Measurements from ENCODE around the gene OR13J1.
"Not testable (repeated sequence)": the region's sequence is repeated elsewhere in the genome, so short reads cannot be mapped to it uniquely, and the experiment has no call there.

Gene OR13J1

DNA sequence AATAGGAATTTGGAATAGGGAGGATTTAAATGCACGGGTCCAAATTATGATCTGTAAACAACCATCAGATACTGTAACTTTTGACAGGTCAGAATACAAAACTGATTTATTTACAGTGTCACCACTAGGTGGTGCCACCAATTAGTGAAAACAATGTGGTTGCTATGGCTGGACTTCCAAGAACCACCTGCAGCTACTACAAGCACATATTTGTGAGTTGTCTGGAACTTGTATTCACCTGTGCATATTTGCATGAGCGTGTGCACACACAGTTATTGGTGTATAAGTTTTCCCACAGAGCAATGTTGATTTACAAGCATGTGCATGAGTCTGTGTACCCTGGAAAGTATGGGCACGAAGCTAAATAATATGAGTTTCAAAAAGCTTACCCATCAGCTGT lies 32.8 kb upstream of the OR13J1 start:
- no peak for DNase-seq

DNA sequence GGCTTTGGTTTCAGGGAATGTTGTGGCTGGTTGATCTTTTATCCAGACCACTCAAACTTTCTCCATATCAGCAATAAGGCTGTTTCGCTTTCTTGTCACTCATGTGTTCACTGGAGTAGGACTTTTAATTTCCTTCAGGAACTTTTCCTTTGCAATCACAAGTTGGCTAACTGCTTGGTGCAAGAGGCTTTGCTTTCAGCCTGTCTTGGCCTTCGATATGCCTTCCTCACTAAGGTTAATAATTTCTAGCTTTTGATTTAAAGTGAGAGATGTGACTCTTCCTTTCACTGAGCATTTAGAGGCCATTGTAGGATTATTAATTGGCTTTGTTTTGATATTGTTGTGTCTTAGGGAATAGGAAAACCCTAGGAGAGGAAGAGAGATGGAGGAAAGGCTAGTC lies 28.8 kb upstream of the OR13J1 start:
- no peak for DNase-seq

DNA sequence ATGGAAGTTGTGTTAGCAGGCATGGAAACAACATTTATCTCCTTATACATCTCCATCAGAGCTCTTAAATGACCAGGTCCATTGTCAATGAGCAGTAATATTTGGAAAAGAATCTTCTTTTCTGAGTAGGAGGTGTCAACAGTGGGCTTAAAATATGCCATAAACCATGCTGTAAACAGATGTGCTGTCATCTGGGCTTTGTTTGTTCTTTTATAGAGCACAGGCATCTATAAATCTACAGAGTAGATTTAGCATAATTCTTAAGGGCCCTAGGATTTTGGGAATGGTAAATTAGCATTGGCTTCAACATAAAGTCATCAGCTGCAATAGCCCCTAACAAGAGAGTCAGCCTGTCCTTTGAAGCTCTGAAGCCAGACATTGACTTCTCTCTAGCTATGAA lies 28.1 kb upstream of the OR13J1 start:
- DNase-seq = no peak

DNA sequence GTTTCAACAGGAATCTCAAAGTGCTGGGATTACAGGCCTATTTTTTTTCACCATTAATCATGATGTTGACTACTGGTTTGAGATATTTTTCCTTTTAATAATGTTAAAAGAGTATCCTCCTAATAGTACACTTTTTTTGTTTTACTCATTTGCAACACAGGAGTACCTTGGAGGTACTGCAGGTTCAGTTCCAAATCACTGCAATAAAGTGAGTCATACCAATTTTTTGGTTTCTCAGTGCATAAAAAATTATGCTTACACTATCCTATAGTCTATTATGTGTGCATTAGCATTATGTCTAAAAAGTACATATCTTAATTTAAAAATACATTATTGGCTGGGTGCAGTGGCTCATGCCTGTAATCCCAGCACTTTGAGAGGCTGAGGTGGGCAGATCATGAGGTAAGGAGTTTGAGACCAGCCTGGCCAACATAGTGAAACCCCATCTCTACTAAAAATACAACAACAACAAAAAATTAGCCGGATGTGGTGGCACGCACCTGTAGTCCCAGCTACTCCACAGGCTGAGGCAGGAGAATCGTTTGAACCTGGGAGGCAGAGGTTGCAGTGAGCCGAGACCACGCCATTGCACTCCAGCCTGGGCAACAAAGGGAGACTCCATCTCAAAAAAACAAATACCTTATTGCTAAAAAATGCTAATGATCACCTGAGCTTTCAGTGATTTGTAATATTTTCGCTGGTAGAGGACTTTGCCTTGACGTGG lies 27.3 kb upstream of the OR13J1 start:
- DNase-seq = not testable (repeated sequence)

DNA sequence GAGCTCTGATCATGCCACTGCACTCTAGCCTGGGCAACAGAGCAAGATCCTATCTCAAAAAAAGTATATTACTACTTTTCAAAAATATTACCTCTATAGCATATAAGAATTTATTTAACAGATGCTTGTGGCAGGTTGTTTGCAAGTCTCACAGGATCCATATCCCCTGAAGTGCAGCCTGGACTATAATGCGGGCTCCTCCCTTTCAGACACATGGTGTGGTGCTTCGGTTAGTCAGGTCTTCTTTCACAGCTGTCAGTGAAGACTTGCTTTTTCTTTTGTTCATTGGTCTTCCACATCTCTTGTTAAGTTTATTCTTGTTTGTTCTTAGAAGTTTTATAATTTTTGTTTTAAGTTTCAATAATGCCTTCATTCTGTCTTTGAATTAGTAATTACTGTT lies 26.4 kb upstream of the OR13J1 start:
- no peak for DNase-seq

DNA sequence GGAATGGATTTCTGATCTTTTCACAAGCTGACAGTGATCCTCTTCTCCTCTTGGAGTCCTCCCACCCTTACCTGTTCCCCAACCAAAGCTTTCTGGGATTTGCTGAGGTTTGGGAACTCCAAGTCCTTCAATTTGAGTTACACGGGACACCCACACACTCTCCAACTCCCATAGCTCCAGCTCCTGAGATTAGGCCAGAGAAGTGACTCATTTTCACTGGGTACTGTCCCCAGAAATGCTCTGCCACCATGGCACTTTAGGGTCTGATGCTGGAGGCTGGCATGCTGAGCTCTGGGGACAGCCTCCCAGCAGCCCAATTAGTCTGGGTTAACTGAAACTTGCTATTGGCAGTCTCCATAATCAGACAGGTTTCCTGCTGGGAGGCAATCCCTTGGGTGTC lies 21.9 kb upstream of the OR13J1 start:
- DNase-seq = no peak

DNA sequence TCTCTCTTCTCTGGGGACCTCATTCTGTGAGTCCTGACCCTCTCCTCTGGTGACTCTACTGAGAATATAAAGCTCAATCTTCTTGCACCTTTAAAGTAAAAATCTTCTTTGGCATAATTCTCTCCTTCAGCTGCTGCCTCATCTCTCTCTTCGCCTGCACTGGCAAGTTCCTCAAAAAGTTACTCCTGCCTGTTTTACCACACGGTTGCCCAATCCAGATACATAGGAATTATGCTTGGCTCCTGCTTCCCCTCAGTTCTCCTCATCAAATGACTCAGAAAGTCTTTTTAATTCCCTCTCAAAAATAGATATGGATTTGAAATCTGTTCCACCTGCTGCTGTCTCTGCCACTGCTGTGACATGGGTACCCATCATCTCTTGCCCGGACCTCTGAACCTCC lies 21.4 kb upstream of the OR13J1 start:
- DNase-seq = no peak

DNA sequence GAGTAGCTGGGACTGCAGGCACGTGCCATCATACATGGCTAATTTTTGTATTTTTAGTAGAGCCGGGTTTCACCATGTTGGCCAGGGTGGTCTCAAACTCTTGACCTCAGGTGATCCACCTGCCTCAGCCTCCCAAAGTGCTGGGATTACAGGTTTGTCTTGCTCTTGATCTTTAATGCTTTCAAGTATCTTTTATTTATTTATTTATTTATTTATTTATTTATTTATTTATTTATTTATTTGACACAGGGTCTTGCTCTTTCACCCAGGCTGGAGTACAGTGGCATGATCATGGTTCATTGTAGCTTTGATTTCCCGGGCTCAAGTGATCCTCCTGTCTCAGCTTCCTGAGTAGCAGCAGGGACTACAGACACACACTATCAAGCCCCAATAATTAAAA lies 14.7 kb upstream of the OR13J1 start:
- DNase-seq = not testable (repeated sequence)

DNA sequence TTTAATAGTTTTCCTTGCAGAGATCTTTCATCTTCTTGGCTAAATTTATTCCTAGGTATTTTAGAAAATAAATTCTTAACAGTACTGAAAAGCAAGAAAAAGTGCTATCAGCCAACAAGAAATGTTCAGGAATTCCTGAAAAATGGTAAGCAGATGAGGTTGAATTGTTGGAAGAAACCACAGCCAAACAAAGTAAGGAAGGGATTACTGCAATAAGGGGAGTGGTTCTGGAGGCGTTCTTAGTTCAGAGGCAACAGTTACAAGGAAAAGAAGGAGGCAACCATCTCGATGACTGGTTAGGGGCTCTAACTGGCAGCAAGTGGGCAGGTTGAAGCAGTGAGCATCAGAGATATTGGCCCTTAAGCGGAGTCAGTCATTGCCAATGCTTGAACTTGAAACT lies 12.8 kb upstream of the OR13J1 start:
- DNase-seq = no peak

DNA sequence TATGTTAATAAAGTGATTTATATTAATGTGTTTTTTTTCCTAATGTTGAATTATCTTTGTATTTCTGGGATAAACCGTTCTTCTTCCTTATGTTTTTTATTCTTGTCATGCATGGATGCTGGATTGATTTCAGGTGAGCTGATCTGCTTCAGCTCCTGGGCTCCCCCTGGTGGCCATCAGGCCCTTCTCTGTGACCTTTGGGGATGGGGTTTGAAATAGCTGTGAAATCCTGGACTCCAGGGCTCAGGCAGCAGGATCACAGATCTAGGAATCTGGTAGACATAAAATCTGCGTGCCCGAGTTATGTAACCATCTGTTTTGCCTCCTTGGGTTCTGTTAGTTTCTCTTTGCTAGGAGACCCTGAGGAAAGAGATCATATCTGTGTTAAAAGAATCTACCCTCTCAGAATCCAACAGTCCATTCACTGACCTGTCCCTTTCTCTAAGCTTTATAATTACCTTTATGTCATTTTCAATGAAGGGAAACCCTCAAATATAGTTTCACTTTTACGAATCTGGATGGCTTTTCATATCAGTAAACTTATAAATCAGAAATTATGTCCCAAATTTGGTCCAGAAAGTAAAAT lies 12.2 kb upstream of the OR13J1 start:
- DNase-seq = peak; percentile 31

DNA sequence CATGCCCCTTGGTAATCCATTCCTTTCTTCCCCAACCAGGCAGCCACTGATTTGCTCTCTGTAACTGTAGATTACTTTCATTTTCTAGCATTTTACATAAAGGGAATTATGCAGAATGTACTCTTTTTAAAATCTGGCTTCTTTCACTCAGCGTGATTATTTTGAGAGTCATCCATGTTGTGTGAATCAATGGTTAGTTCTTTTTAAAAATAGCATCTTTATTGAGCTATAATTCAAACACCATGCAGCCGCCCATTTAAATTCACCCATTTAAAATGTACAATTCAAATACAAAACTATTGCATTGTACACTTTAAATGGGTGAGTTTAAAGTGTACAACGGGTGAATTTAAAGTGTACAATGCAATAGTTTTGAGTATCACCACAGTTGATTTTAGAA lies 2.3 kb upstream of the OR13J1 start:
- DNase-seq = no peak

DNA sequence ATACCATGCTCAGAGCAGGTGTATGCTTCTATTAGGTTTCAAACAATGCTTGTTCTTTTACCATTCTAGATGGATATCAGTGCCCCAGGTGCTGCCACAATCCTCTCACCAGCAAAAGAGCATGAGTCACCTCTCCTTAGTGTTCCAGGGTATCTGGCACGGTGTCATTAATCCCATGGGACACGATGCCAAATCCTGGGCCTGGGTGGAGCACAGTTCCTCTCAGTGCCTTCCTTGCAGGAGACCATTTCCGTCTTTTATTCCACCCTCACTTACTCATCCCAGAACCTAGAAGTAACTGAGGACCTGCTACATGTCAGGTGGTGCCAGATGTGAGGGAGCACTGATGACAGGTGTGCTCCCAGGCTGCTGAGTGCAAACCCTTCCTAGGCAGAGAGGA lies 1.3 kb upstream of the OR13J1 start:
- no peak for DNase-seq

DNA sequence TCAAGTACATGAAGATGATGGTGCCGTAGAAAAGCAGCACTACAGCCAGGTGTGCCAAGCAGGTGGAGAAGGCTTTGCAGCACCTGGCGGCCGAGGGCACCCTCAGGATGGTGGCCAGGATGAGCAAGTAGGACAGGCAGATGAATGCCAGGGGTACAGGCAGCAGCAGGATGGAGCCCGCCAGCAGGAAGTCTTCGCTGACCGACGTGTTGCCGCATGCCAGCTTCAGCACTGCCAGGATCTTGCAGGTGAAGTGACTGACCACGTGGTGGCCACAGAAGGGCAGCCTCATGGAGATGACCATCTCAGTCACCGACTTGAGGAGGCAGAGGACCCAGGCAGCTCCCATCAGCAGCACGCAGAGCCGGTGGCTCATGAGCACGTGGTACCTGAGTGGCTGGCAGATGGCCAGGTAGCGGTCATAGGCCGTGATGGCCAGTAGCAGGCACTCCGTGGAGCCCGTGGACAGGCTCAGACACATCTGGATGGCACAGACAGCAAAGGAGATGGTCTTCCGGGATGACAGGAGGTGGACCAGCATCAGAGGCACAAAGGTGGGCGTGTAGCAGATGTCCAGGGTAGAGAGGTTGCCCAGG lies 482 bp downstream of the OR13J1 start:
- DNase-seq = no peak

DNA sequence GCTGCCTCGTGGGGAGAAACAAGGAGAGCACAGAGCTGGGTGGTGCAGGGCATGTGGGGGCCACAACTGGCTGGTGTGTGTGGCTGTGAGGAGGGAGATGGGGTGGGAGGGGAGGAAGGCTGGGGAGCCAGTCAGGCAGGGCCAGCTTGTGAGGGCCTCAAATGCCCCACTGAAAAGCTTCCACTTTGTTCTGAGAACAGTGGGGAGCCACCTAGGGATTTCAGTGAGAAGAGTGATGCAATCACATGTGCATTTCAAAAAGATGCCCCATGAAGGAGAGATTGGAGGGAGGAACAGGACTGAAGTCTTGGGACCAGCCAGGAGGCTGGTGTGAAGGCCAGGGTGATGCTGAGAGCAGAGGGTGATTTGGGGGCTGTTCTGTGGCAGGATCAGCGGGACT lies 1.3 kb downstream of the OR13J1 start:
- no peak for DNase-seq

DNA sequence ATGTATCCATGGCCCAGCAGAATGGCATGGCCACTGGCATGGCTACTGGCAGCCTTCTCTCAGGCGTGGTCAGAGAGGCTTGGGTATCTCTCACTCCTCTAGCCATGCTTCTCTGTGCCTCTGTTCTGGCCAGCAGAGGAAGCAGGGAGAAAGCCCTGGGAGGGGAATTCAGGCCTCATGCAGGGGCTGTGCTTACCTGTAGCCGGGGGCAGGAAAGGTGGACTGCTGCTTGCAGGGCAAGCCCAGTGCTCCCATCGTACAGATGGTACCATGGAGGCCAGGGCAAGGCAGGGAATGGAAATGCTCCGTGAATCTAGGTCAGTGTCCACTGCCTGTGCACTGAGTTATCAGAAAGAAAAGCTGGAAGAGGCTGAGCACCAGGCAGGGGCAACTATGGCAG lies 2.7 kb downstream of the OR13J1 start:
- DNase-seq = no peak

DNA sequence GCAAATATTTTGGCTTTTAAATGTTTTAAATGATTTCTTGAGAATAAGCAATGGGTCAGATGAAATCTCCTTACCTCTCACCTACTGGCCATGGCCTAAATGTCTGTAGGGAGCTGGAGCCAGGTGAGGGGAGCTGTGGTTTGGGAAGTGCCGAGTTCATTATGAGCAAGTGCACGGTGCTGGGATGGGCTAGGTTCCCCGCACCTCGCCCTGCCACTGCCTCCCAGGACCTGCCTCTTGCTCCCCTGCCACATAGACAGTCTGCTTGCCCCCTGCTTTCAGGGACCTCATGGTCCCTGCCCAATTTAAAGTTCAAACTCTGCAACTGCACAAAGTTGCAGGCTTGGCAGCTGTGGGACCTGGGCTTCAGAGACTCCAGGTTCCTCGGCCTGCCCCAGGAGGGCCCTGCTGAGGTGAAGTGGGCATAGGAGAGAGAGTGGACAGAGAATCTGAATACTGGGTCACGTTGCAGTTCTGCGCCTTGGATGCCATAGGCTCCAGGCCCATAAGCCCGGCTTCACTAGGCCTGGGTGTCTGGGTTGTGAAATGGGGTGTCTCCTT lies 5.4 kb downstream of the OR13J1 start:
- no peak for DNase-seq

DNA sequence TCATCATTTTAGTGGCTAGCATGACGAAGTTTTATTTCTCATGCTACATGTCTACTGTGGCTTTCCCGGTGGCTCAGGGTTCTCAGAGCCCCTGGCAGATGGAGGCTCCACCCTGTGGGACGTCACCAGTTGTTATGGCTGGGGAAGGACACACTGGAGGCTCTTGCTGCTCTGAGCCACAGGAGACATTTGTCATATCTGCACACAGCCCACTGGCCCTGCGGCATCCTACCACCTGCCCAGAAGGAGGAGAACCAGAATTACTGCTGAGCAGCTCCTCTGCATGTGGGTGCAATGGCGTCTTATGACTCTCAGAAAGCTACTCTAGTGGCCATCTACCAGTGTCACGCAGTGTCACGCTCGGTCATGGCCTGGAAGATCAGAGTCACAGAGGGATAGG lies 6.6 kb downstream of the OR13J1 start:
- no peak for DNase-seq

DNA sequence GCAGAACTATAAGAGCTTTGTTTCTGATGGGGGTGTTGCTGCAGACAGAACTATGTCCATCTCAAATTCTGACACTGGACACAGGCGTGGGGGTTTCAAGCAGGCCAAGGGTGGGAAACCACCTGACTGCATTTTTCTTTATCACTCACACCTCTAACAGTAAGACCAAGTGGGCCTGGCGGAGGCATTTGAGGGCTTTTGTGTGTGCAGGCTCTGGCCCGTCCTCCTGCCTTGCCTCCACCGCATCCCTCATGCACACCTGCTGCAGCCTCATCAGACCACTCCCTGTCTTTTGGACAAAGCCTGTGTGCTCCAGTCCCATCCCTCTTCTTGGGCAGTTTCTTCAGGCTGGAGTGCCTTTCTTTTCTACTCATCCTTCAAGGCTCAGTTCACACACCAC lies 7.9 kb downstream of the OR13J1 start:
- DNase-seq = no peak

DNA sequence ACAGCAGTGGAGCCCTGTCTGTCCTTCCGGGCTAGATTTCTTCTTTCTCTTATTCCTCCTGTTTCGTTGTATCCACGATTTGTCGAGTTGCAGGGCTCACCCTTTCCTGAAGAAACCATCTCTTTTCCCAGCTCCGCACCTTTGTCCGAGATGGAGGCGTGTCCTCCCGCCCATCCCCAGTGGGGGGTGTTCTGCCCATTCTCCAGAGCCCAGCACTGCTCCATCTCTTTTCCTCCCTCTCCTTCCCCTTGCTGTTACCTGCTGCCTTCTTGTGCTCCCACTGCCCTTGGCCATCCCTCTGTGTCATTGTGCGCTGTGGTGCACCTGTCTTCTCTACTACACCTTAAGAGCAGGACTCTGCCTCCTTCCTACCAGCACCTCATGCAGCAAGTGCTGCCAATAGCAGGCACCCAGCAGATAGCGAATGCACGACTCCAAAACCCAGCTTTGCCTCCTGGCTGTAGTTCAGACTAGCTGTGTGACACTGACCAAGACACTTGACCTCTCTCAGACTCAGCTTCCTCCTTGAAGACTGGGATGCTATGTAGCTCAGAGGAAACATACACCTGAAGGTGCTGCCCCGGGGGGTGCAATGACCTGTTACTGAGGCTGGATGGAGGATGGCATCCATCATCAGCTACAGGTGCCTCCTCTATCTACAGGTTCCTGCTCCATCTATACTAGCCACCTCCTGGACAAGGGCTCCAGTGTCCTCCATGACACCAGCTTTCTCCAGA lies 8.9 kb downstream of the OR13J1 start:
- no peak for DNase-seq

DNA sequence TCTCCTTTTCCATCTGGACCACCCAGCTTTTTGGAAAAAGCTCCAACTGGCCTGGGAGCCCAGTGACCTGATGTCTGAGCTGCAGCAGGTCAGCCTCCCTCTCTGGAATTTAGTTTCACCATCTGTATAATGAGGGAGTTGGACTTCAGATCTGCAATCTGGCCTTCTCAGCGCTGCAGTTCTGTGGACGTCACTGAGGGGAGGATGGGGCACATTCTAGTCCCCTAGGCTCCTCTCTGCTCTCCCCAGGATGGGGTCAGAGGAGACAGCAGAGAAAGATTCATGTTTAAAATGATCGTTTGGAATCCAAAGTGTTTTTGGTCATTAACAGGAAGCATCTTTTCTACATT lies 10.2 kb downstream of the OR13J1 start:
- no peak for DNase-seq

DNA sequence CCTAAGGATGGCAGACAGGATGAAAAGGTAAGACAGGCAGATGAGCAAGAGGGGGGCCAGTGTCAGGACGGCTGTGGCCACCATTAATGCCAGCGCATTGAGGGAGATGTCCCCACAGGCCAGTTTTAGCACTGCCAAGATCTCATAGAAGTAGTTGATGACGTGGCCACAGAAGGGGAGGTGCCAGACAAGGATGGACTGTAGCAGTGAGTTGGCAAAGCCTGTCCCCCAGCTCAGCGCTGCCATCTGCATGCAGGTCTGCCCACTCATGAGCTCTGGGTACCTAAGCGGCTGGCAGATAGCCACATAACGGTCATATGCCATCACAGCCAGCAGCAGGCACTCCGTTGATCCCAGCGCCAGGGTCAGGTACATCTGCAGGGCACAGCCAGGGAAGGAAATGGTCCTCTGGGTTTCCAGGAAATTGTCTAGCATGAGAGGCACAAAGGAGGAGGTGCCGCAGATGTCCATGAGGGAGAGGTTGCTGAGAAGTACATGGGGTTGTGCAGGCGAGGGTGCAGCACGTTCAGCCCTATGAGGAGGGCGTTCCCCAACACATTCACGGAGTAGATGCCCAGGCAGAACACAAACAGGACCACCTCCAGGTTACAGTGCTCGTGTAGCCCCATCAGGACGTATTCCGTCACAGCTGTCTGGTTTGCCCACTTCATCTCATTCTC lies 10.8 kb downstream of the OR13J1 start:
- peak; percentile 16 for DNase-seq

DNA sequence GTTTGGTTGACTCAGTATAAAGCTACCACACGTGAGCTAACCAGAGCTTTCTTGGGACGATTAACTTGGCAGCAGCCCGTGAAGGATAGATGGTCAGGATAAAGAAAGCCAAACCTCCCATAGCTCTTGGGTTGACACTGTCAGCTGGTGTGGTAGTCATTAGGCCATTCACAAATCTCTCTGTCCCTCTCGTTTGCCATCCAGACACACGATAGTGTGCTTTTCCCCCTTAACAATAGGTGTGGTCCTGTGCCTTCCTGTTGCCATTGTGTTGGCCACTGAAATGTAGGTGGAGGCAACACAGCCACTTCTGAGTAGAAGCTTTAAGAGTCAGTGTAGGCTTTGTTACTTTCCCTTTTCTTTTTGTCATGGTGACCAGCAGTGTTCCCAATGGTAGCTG lies 11.7 kb downstream of the OR13J1 start:
- DNase-seq = no peak

DNA sequence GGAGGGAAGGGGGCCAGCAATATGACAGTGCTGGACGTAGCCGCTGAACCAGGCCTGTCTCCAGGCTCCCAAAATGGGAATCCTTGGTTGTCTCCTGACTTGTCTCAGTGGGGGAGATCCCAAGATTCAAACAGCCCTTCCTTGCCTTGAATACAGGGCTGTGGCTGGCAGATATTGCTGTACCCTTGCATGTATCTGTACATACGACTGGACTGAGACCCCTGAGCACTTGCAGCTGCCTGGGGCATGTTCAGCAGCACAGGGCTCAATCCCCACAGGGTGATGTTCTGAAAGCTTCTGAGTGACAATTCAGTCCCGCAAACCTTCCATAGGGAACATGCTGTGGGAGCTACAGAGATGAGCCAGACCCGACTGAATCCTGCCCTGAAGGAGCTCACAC lies 13.3 kb downstream of the OR13J1 start:
- no peak for DNase-seq
